GM23338 (cell line): ENCODE data around the gene MAP3K5. TPM values are rescaled to one million over a fixed set of nuclear protein-coding genes. Genes with fewer than 3 reads are reported as not detected.

Experiments used
- ATAC-seq: fragments of 200-7000 bp; cut with Tn5 transposase; 3 replicates; pipeline ENCODE4 v1.9.1; 2020
- DNase-seq: peaks from one replicate; pipeline ENCODE4 v3.0.0-alpha.2; 2015; ENCODE audit warnings: low spot score
- H2AFZ ChIP-seq: fragments of 200-600 bp; sonication (generic); 2 replicates; pipeline ENCODE4 v1.8.0; 2016; ENCODE audit warnings: antibody characterized with exemption, mild to moderate bottlenecking, moderate library complexity
- H3F3A ChIP-seq: fragments of 200-600 bp; sonication (generic); replicated peaks from 2 replicates; pipeline ENCODE4 v1.8.0; 2017; ENCODE audit warnings: antibody characterized with exemption, mixed run types, low read depth
- H3K27ac ChIP-seq: fragments of 200-600 bp; sonication (generic); 2 replicates; pipeline ENCODE4 v1.6.1; 2016; ENCODE audit warnings: low read depth
- H3K27me3 ChIP-seq: fragments of 200-600 bp; sonication (generic); 2 replicates; pipeline ENCODE4 v1.8.0; 2016; ENCODE audit warnings: mild to moderate bottlenecking, mixed run types, moderate library complexity; ENCODE audit not compliant: insufficient read depth
- H3K36me3 ChIP-seq: fragments of 200-600 bp; sonication (generic); 2 replicates; pipeline ENCODE4 v1.8.0; 2016; ENCODE audit warnings: mild to moderate bottlenecking; ENCODE audit not compliant: insufficient read depth
- H3K4me1 ChIP-seq: fragments of 200-600 bp; sonication (generic); 2 replicates; pipeline ENCODE4 v1.8.0; 2016; ENCODE audit warnings: mild to moderate bottlenecking, moderate library complexity; ENCODE audit not compliant: insufficient read depth
- H3K4me2 ChIP-seq: fragments of 200-600 bp; sonication (generic); 2 replicates; pipeline ENCODE4 v1.7.1; 2017; ENCODE audit warnings: mixed run types
- H3K4me3 ChIP-seq: fragments of 200-600 bp; sonication (generic); 2 replicates; pipeline ENCODE4 v1.6.1; 2016; ENCODE audit warnings: mixed run types
- H3K79me2 ChIP-seq: fragments of 200-600 bp; sonication (generic); replicated peaks from 2 replicates; pipeline ENCODE4 v1.8.0; 2017; ENCODE audit warnings: mild to moderate bottlenecking; ENCODE audit not compliant: insufficient read depth
- H3K9me2 ChIP-seq: fragments of 200-600 bp; sonication (generic); 2 replicates; pipeline ENCODE4 v1.8.0; 2017; ENCODE audit not compliant: insufficient read depth
- H4K20me1 ChIP-seq: fragments of 200-600 bp; sonication (generic); replicated peaks from 2 replicates; pipeline ENCODE4 v1.8.0; 2017; ENCODE audit warnings: mild to moderate bottlenecking; ENCODE audit not compliant: insufficient read depth
- H3K27ac Mint-ChIP-seq: 2 replicates; pipeline ENCODE4 v1.8.0; 2020; ENCODE audit warnings: inconsistent platforms, mild to moderate bottlenecking, moderate library complexity, mixed read lengths
- H3K27me3 Mint-ChIP-seq: 3 replicates; pipeline ENCODE4 v1.8.0; 2022; ENCODE audit warnings: low read depth, mild to moderate bottlenecking, moderate library complexity, mixed read lengths, inconsistent platforms; ENCODE audit not compliant: insufficient read depth, poor library complexity
- H3K36me3 Mint-ChIP-seq: 3 replicates; pipeline ENCODE4 v1.8.0; 2021; ENCODE audit warnings: low read depth, mild to moderate bottlenecking, inconsistent platforms, moderate library complexity, mixed read lengths
- H3K4me1 Mint-ChIP-seq: 3 replicates; pipeline ENCODE4 v1.8.0; 2020; ENCODE audit warnings: mild to moderate bottlenecking, inconsistent platforms, mixed read lengths
- H3K4me3 Mint-ChIP-seq: 3 replicates; pipeline ENCODE4 v1.8.0; 2021; ENCODE audit warnings: moderate library complexity, mild to moderate bottlenecking, inconsistent platforms, mixed read lengths
- H3K9me3 Mint-ChIP-seq: 3 replicates; pipeline ENCODE4 v1.8.0; 2020; ENCODE audit warnings: moderate library complexity, mild to moderate bottlenecking, inconsistent platforms, mixed read lengths
- CREB1 ChIP-seq: fragments of 250-450 bp; sonication (Bioruptor Pico); IDR thresholded peaks from 2 replicates; pipeline ENCODE4 v1.5.0; 2020; ENCODE audit warnings: low read depth, mild to moderate bottlenecking, moderate library complexity
- ETS1 ChIP-seq: IDR thresholded peaks from 2 replicates; pipeline ENCODE4 v1.6.1; 2016; ENCODE audit warnings: antibody characterized with exemption
- EZH2phosphoT487 ChIP-seq: fragments of 200-600 bp; sonication (generic); IDR thresholded peaks from one replicate; pipeline ENCODE4 v1.8.1; 2018; ENCODE audit warnings: antibody characterized with exemption; ENCODE audit not compliant: unreplicated experiment
- JUNB ChIP-seq: IDR thresholded peaks from one replicate; pipeline ENCODE4 v1.6.1; 2016; ENCODE audit warnings: antibody characterized with exemption; ENCODE audit not compliant: unreplicated experiment
- NANOG ChIP-seq: IDR thresholded peaks from 2 replicates; pipeline ENCODE4 v1.6.1; 2016; ENCODE audit warnings: antibody characterized with exemption, borderline replicate concordance
- POLR2AphosphoS5 ChIP-seq: IDR thresholded peaks from 2 replicates; pipeline ENCODE4 v1.6.1; 2016; ENCODE audit warnings: antibody characterized with exemption, low read depth
- STAT1 ChIP-seq: IDR thresholded peaks from one replicate; pipeline ENCODE4 v1.6.1; 2016; ENCODE audit warnings: antibody characterized with exemption; ENCODE audit not compliant: unreplicated experiment
- ZNF114 ChIP-seq: fragments of 250-450 bp; sonication (Bioruptor Pico); IDR thresholded peaks from 2 replicates; pipeline ENCODE4 v1.5.0; 2020; ENCODE audit warnings: mild to moderate bottlenecking, moderate library complexity
- ZNF331 ChIP-seq: fragments of 250-450 bp; sonication (Bioruptor Pico); IDR thresholded peaks from 2 replicates; pipeline ENCODE4 v1.5.0; 2020; ENCODE audit warnings: low read depth, mild to moderate bottlenecking, moderate library complexity
- polyA plus RNA-seq: library from polyadenylated mRNA; unstranded; fragments of >200 nt; fragmentation: Nextera tagmentation; extraction: Ambion mirVana; gene quantifications from 2 replicates; pipeline ENCODE4 v1.2.1, GENCODE V29; 2016
- total RNA-seq: library from RNA; depleted of rRNA; stranded (reverse); fragments of >200 nt; shearing (Covaris generic); gene quantifications from 2 replicates; pipeline ENCODE4 v1.2.3, GENCODE V29; 2014
- TF ChIP-seq, protein P1 (sequence below): fragments of 250-450 bp; sonication (Bioruptor Pico); IDR thresholded peaks from 2 replicates; pipeline ENCODE4 v1.5.0; 2020; ENCODE audit warnings: mild to moderate bottlenecking, moderate library complexity

The MAP3K5 gene
- total and polyA plus RNA-seq, 2 experiments from 2014 or later, result 0.76 to 2.8 TPM

DNA sequence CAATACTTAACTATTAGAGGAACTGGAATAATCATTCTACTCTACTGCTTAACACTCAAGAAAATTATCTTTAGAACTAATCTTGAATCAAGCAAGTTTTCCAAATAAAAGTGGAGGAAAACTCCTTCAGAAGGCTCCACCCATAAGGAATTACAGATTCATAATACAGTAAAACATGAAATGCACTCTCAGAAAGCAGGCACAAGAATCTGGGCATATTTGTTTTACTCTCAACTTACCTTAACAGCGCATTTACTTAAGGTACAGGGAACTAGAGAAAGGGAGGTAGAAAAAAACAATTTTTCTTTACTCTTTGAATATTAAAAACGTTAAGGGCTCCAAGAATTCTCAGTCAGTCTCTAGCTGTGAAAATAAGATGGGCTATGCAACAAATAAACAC is 140.3 kb downstream of the MAP3K5 start:
- H3K9me3 Mint-ChIP-seq, result no peaks in the 10 kb centered on the region
- H3K36me3 ChIP-seq, result no peaks in the 10 kb centered on the region
- H4K20me1 ChIP-seq, result no peaks in the 10 kb centered on the region
- no peak overlapping the region for H3K4me2 ChIP-seq
- no peaks in the 10 kb centered on the region for H3K9me2 ChIP-seq
- DNase-seq, result no peak
- no peak overlapping the region for H3K27ac ChIP-seq
- H3K4me3 ChIP-seq, result no peak overlapping the region
- no peaks in the 10 kb centered on the region for H3K36me3 Mint-ChIP-seq
- no peak overlapping the region for H3K27ac Mint-ChIP-seq
- no peak overlapping the region for H3K4me3 Mint-ChIP-seq
- H3K79me2 ChIP-seq, result no peaks in the 10 kb centered on the region
- no peak for ATAC-seq
- no peaks in the 10 kb centered on the region for H3F3A ChIP-seq
- no peak for TF ChIP-seq EZH2phosphoT487
- no peak for TF ChIP-seq POLR2AphosphoS5
- TF ChIP-seq, protein P1, sequence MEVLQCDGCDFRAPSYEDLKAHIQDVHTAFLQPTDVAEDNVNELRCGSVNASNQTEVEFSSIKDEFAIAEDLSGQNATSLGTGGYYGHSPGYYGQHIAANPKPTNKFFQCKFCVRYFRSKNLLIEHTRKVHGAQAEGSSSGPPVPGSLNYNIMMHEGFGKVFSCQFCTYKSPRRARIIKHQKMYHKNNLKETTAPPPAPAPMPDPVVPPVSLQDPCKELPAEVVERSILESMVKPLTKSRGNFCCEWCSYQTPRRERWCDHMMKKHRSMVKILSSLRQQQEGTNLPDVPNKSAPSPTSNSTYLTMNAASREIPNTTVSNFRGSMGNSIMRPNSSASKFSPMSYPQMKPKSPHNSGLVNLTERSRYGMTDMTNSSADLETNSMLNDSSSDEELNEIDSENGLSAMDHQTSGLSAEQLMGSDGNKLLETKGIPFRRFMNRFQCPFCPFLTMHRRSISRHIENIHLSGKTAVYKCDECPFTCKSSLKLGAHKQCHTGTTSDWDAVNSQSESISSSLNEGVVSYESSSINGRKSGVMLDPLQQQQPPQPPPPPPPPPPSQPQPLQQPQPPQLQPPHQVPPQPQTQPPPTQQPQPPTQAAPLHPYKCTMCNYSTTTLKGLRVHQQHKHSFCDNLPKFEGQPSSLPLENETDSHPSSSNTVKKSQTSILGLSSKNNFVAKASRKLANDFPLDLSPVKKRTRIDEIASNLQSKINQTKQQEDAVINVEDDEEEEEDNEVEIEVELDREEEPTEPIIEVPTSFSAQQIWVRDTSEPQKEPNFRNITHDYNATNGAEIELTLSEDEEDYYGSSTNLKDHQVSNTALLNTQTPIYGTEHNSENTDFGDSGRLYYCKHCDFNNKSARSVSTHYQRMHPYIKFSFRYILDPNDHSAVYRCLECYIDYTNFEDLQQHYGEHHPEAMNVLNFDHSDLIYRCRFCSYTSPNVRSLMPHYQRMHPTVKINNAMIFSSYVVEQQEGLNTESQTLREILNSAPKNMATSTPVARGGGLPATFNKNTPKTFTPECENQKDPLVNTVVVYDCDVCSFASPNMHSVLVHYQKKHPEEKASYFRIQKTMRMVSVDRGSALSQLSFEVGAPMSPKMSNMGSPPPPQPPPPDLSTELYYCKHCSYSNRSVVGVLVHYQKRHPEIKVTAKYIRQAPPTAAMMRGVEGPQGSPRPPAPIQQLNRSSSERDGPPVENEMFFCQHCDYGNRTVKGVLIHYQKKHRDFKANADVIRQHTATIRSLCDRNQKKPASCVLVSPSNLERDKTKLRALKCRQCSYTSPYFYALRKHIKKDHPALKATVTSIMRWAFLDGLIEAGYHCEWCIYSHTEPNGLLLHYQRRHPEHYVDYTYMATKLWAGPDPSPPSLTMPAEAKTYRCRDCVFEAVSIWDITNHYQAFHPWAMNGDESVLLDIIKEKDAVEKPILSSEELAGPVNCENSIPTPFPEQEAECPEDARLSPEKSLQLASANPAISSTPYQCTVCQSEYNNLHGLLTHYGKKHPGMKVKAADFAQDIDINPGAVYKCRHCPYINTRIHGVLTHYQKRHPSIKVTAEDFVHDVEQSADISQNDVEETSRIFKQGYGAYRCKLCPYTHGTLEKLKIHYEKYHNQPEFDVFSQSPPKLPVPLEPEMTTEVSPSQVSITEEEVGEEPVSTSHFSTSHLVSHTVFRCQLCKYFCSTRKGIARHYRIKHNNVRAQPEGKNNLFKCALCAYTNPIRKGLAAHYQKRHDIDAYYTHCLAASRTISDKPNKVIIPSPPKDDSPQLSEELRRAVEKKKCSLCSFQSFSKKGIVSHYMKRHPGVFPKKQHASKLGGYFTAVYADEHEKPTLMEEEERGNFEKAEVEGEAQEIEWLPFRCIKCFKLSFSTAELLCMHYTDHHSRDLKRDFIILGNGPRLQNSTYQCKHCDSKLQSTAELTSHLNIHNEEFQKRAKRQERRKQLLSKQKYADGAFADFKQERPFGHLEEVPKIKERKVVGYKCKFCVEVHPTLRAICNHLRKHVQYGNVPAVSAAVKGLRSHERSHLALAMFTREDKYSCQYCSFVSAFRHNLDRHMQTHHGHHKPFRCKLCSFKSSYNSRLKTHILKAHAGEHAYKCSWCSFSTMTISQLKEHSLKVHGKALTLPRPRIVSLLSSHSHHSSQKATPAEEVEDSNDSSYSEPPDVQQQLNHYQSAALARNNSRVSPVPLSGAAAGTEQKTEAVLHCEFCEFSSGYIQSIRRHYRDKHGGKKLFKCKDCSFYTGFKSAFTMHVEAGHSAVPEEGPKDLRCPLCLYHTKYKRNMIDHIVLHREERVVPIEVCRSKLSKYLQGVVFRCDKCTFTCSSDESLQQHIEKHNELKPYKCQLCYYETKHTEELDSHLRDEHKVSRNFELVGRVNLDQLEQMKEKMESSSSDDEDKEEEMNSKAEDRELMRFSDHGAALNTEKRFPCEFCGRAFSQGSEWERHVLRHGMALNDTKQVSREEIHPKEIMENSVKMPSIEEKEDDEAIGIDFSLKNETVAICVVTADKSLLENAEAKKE (CRISPR knock-in tag), result no peak
- TF ChIP-seq ETS1, result no peak
- no peak for TF ChIP-seq NANOG
- TF ChIP-seq JUNB, result no peak
- no peak for TF ChIP-seq ZNF331 (CRISPR knock-in tag)
- TF ChIP-seq CREB1 (CRISPR knock-in tag), result no peak
- no peak for TF ChIP-seq STAT1
- no peak for TF ChIP-seq ZNF114 (CRISPR knock-in tag)
- H3K4me1 ChIP-seq, result no peaks in the 10 kb centered on the region
- no peaks in the 10 kb centered on the region for H3K27me3 ChIP-seq
- no peaks in the 10 kb centered on the region for H3K4me1 Mint-ChIP-seq
- H2AFZ ChIP-seq, result no peak overlapping the region
- H3K27me3 Mint-ChIP-seq, result no peaks in the 10 kb centered on the region
